ENCODE results near the gene PRR22. TPM values are rescaled to one million over a fixed set of nuclear protein-coding genes. Genes with fewer than 3 reads are reported as not detected.
A peak's percentile ranks its signal among the peaks of the same experiment; 100 is the strongest.
"Not testable (repeated sequence)": the region's sequence is repeated elsewhere in the genome, so short reads cannot be mapped to it uniquely, and the experiment has no call there.

PRR22 gene
- total RNA-seq, 1 experiment from 2014 or later = 0.07 TPM

- DNase-seq (ENCODE audit: low read depth) = peak; percentile 96
Observed at GRCh38 chr19:5790559-5791520, 6.3 kb upstream of the PRR22 start, which contains the start of gene DUS3L. TSS of gene DUS3L (minus strand) at chr19:5791163. CDS start at chr19:5791141, 22 bp downstream.

- DNase-seq (ENCODE audit: low read depth) = no peak
Observed at GRCh38 chr19:5789886-5790558, 5.5 kb upstream of the PRR22 start.

GRCh38 chr19:5789351-5789761 lies 4.8 kb upstream of the PRR22 start:
- no peak for DNase-seq (ENCODE audit: low read depth)

GRCh38 chr19:5788422-5788821 lies 3.9 kb upstream of the PRR22 start:
- no peak for DNase-seq (ENCODE audit: low read depth)

- DNase-seq (ENCODE audit: low read depth) = no peak
Observed at GRCh38 chr19:5787409-5788182, 3.0 kb upstream of the PRR22 start.

DNA sequence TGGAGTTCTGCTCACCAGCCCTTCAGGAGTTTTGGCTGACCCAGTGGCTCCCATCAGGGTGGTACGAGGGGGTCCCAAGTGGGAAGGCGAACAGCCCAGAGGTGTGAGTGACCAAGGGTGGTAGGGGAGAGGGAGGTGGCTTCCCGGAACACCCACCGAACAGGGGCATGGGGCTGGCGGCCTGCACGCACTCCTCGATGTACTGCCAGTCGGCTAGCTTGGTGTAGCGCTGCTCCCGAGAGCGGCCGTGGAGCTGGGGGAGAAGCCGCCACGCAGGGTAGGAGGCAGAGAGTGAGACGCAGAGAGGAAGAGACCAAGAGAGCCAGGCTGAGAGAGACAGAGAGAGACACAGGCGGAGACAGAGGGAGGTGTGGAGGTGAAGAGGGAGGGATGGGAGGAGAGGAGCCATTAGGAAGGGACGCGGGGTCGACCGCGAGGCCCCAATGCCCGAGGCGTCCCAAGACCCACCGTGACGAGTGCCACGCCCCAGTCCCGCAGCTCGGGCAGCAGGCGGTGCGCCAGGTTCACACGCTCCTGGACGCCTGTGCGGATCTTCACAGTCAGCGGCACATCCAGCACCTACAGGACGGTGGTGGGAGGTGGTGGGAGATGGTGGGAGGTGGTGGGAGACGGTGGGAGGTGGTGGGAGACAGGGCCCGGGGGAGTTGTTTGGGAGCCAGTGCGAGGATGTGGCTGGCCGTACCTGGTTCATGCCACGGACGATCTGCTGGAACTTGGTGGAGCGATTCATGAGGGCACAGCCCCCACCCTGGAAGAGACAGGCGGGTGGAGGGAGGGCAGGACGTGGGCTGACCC lies 2.3 kb upstream of the PRR22 start:
- DNase-seq (ENCODE audit: low read depth) = no peak

DNA sequence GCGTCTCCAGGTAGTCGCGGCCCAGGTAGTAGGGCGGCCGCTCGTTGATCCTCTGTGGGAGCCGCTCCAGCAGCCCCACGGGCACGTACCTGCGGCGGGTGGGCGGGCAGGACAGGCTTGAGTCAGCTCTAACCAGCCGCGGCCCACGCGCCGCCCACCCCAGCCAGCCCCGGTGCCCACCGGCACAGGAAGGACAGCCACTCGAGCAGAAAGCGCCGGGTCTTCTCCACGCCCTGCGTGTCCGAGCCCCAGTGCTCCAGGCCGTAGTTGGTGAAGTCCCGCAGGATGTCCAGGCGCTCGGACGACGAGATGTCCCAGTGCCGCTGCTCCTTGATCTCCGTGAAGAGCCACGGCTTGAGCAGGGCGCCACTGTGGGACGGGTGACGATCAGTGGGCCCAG lies 877 bp upstream of the PRR22 start:
- DNase-seq (ENCODE audit: low read depth) = no peak

- DNase-seq (ENCODE audit: low read depth) = no peak
Observed at GRCh38 chr19:5782945-5783919, 1.3 kb downstream of the PRR22 start.

DNA sequence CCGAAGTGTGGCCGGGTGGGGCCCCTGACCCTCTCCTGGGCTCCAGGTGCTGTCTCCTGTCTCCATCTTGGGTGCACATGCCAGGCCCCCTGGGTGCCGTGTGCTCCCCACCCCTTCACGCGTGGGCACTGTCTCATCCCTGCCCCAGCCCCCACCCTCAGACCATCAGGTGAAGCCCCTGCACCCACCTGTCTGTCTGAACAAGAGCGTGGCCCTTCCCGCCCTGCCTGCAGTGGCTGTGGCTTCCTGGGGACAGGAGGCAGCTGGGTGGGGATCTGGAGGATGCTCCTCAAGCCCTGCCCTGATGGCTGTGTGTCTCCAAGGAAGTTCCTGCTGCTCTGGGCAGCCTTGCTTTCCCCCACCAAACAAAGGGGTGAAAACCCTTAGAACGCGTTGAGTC lies 2.2 kb downstream of the PRR22 start:
- no peak for DNase-seq (ENCODE audit: low read depth)

DNA sequence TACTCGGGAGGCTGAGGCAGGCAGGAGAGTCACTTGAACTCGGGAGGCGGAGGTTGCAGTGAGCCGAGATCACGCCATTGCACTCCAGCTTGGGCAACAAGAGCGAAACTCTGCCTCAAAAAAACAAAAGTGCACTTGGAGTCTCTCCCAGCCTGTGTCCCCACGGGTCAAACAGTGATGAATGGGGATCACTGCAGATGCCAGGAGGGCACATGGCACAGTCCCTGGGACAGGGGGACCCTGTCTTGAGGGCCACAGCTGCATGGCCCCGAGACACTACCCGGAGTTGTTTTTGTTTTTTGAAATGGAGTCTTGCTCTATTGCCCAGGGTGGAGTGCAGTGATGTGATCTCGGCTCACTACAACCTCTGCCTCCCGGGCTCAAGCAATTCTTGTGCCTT lies 3.6 kb downstream of the PRR22 start:
- DNase-seq (ENCODE audit: low read depth) = not testable (repeated sequence)

DNA sequence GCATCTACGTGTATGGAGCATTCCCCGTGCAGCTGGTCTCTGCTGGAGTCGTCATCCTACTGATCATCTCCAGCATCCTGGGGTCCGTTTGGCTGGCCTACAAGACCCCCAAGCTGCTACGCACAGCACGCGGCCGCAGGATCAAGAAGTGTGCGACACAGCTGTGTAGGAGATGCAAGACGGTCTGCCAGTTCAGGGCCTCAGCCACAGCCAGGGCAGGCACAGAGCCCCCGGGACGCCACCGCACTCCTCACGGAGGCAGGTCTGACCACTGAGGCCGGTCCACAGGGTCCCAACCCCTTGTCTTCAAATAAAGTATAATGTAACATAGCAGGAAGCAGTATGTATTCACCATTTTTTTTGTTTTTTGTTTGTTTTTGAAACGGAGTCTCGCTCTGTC lies 6.1 kb downstream of the PRR22 start:
- DNase-seq (ENCODE audit: low read depth) = no peak

- DNase-seq (ENCODE audit: low read depth) = peak; percentile 62
Observed at GRCh38 chr19:5775668-5776309, 8.8 kb downstream of the PRR22 start.

- DNase-seq (ENCODE audit: low read depth) = peak; percentile 16
Observed at GRCh38 chr19:5774921-5775320, 9.6 kb downstream of the PRR22 start.

DNA sequence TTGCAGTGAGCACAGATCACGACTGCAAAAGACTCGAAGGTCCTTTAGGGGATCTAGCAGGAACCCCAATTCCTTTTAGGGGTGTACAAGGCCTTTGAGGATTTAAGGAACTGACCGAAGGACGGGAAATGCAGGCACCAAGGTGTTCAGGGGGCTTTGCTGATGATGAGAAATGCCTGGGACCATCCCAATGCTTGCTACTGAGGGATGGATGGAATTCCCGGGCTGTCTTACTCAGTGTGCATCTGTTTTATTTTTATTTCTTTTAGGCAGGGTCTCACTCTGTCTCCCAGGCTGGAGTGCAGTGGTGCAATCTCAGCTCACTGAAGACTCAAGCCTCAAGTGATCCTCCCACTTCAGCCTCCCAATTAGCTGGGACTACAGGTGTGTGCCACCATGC lies 11.3 kb downstream of the PRR22 start:
- no peak for DNase-seq (ENCODE audit: low read depth)

GRCh38 chr19:5772416-5772815 lies 12.1 kb downstream of the PRR22 start:
- DNase-seq (ENCODE audit: low read depth) = no peak

GRCh38 chr19:5767949-5768348 lies 16.6 kb downstream of the PRR22 start:
- DNase-seq (ENCODE audit: low read depth) = no peak

DNA sequence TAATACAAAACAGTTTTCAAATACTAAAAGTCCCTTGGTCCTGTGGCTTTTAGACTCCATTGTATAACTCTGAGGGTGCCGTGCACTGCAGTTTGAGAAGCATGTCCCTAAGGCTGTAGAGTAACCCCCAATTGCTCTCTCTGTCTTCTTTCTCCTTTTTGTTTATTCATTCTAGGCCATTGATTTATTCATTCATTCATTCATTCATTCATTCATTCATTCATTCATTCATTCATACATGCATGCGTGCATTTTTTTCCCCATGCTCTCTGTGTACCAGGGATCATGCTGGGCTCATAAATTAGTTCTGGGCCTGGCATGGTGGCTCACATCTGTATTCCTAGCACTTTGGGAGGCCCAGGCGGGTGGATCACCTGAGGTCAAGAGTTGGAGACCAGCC lies 19.3 kb downstream of the PRR22 start:
- no peak for DNase-seq (ENCODE audit: low read depth)

DNA sequence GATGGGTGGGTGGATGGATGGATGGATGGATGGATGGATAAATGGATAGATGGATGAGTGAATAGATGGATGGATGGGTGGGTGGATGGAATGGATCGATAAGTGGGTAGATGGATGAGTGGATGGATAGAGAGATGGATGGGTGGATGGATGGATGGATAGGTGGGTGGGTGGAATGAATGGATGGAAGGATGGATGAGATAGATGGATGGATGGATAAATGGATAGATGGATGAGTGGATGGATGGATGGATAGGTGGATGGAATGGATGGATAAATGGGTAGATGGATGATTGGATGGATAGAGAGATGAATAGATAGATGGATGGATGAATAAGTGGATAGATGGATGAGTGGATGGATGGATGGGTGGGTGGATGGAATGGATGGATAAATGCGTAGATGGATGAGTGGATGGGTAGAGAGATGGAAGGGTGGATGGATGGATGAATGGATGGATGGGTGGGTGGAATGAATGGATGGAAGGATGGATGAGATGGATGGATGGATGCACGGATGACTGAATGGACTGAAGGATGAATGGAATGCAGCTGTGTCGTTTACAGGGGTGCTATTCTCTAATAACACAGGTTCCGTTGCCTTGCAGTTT lies 21.8 kb downstream of the PRR22 start:
- no peak for DNase-seq (ENCODE audit: low read depth)

GRCh38 chr19:5753743-5754142 lies 30.8 kb downstream of the PRR22 start:
- no peak for DNase-seq (ENCODE audit: low read depth)

All from M059J (cell line).